Stimulated activated naive CD8-positive, alpha-beta T cell treated with anti-CD3 and anti-CD28 coated beads, Interleukin-15, amount 100 ng/mL, for 72 hours (primary cell): ENCODE measurements around the gene SCPEP1.
"Not testable (repeated sequence)": the region's sequence is repeated elsewhere in the genome, so short reads cannot be mapped to it uniquely, and the experiment has no call there.

Source experiments
- ATAC-seq: fragments of 150-1000 bp; cut with Tn5 transposase; 2 replicates; pipeline ENCODE4 v1.10.0; 2021; ENCODE audit warnings: mild to moderate bottlenecking, moderate library complexity
- DNase-seq, 2 donors: peaks; one replicate each; pipeline ENCODE4 v3.0.0; 2021 to 2022
- H3K27ac Mint-ChIP-seq, 2 donors: one replicate each; pipeline ENCODE4 v1.8.0; 2022; ENCODE audit warnings: mild to moderate bottlenecking in 2 of 2, mixed read lengths in 2 of 2, moderate library complexity in 2 of 2
- H3K27me3 Mint-ChIP-seq: one replicate; pipeline ENCODE4 v1.8.0; 2022; ENCODE audit warnings: mixed read lengths
- H3K4me1 Mint-ChIP-seq: one replicate; pipeline ENCODE4 v1.8.0; 2022; ENCODE audit warnings: mild to moderate bottlenecking, mixed read lengths
- H3K4me3 Mint-ChIP-seq, 2 donors: one replicate each; pipeline ENCODE4 v1.8.0; 2022; ENCODE audit warnings: mild to moderate bottlenecking in 2 of 2, mixed read lengths in 2 of 2, moderate library complexity in 1 of 2
- H3K9me3 Mint-ChIP-seq, 2 donors: one replicate each; pipeline ENCODE4 v1.8.0; 2022; ENCODE audit warnings: mixed read lengths in 2 of 2

Gene SCPEP1

GRCh38 chr17:56979091-56979480, 1.2 kb downstream of the SCPEP1 start:
- peak overlapping the region; percentile 93 to 97 for H3K27ac Mint-ChIP-seq
- DNase-seq (no peak), ATAC-seq (no peak)
- H3K4me1 Mint-ChIP-seq = peaks cover 30% of the 10 kb centered on the region
- H3K9me3 Mint-ChIP-seq = no peaks in the 10 kb centered on the region
- no peaks in the 10 kb centered on the region for H3K27me3 Mint-ChIP-seq
- peak overlapping the region; percentile 94 to 99 for H3K4me3 Mint-ChIP-seq

GRCh38 chr17:56980526-56980925, 2.6 kb downstream of the SCPEP1 start:
- not testable (repeated sequence) for H3K27me3 Mint-ChIP-seq, ATAC-seq, H3K4me3 Mint-ChIP-seq, DNase-seq, H3K9me3 Mint-ChIP-seq, H3K27ac Mint-ChIP-seq
- peaks cover 30% of the 10 kb centered on the region for H3K4me1 Mint-ChIP-seq

- no peak overlapping the region for H3K27ac Mint-ChIP-seq
- H3K9me3 Mint-ChIP-seq = no peaks in the 10 kb centered on the region
- no peaks in the 10 kb centered on the region for H3K27me3 Mint-ChIP-seq
- peaks cover 23% of the 10 kb centered on the region for H3K4me1 Mint-ChIP-seq
- ATAC-seq = no peak
- H3K4me3 Mint-ChIP-seq = no peak overlapping the region
- DNase-seq = no peak
Measured at GRCh38 chr17:56982312-56982711, 4.4 kb downstream of the SCPEP1 start.

GRCh38 chr17:56983366-56983765, 5.4 kb downstream of the SCPEP1 start:
- Mint-ChIP-seq H3K27me3 (no peaks in the 10 kb centered on the region), H3K9me3 (no peaks in the 10 kb centered on the region), H3K4me1 (peaks cover 16% of the 10 kb centered on the region), H3K4me3 (no peak overlapping the region), H3K27ac (no peak overlapping the region)
- no peak for DNase-seq
- no peak for ATAC-seq

GRCh38 chr17:56985371-56986162, 7.6 kb downstream of the SCPEP1 start:
- H3K27me3 Mint-ChIP-seq = no peaks in the 10 kb centered on the region
- no peak for ATAC-seq

GRCh38 chr17:56987283-56987834, 9.4 kb downstream of the SCPEP1 start:
- Mint-ChIP-seq H3K27me3 (no peaks in the 10 kb centered on the region), H3K4me3 (no peak overlapping the region), H3K9me3 (no peaks in the 10 kb centered on the region), H3K27ac (no peak overlapping the region), H3K4me1 (no peaks in the 10 kb centered on the region)
- DNase-seq (no peak), ATAC-seq (no peak)

More at GRCh38 chr17:56985371-56986162, 7.6 kb downstream of the SCPEP1 start:
- H3K4me1 Mint-ChIP-seq = no peaks in the 10 kb centered on the region
- no peak for DNase-seq
- no peak overlapping the region for H3K4me3 Mint-ChIP-seq
- H3K9me3 Mint-ChIP-seq = no peaks in the 10 kb centered on the region
- no peak overlapping the region for H3K27ac Mint-ChIP-seq

- ATAC-seq = no peak
- Mint-ChIP-seq H3K4me1 (no peaks in the 10 kb centered on the region), H3K27ac (no peak overlapping the region), H3K27me3 (no peaks in the 10 kb centered on the region), H3K4me3 (no peak overlapping the region), H3K9me3 (no peaks in the 10 kb centered on the region)
- no peak for DNase-seq
Measured at GRCh38 chr17:56988901-56989572, 11.1 kb downstream of the SCPEP1 start.

GRCh38 chr17:56992364-56992763, 14.4 kb downstream of the SCPEP1 start:
- DNase-seq (no peak), ATAC-seq (no peak)
- Mint-ChIP-seq H3K4me3 (no peak overlapping the region), H3K4me1 (no peaks in the 10 kb centered on the region), H3K27ac (no peak overlapping the region), H3K9me3 (no peaks in the 10 kb centered on the region), H3K27me3 (no peaks in the 10 kb centered on the region)

- DNase-seq = no peak
- Mint-ChIP-seq H3K9me3 (no peaks in the 10 kb centered on the region), H3K4me3 (no peak overlapping the region), H3K27ac (no peak overlapping the region), H3K27me3 (no peaks in the 10 kb centered on the region), H3K4me1 (no peaks in the 10 kb centered on the region)
- ATAC-seq = no peak
Measured at GRCh38 chr17:56994009-56994792, 16.3 kb downstream of the SCPEP1 start.

GRCh38 chr17:56995766-56996165, 17.8 kb downstream of the SCPEP1 start:
- no peaks in the 10 kb centered on the region for H3K27me3 Mint-ChIP-seq
- ATAC-seq = no peak
- no peak overlapping the region for H3K27ac Mint-ChIP-seq
- no peaks in the 10 kb centered on the region for H3K9me3 Mint-ChIP-seq
- H3K4me1 Mint-ChIP-seq = no peaks in the 10 kb centered on the region
- no peak for DNase-seq
- no peak overlapping the region for H3K4me3 Mint-ChIP-seq

- DNase-seq (no peak), ATAC-seq (no peak)
- Mint-ChIP-seq H3K4me3 (no peak overlapping the region), H3K4me1 (no peaks in the 10 kb centered on the region), H3K27ac (no peak overlapping the region), H3K27me3 (no peaks in the 10 kb centered on the region), H3K9me3 (no peaks in the 10 kb centered on the region)
Measured at GRCh38 chr17:56997313-56997712, 19.4 kb downstream of the SCPEP1 start.

- DNase-seq = no peak
- no peak for ATAC-seq
- no peak overlapping the region for H3K4me3 Mint-ChIP-seq
- H3K27me3 Mint-ChIP-seq = no peaks in the 10 kb centered on the region
- H3K27ac Mint-ChIP-seq = no peak overlapping the region
- no peaks in the 10 kb centered on the region for H3K4me1 Mint-ChIP-seq
- no peaks in the 10 kb centered on the region for H3K9me3 Mint-ChIP-seq
Measured at GRCh38 chr17:57001541-57001940, 23.6 kb downstream of the SCPEP1 start.

- no peak for ATAC-seq
- peak overlapping the region in 1 of 2 donors; percentile 28 for H3K27ac Mint-ChIP-seq
- H3K4me3 Mint-ChIP-seq = no peak overlapping the region
- no peaks in the 10 kb centered on the region for H3K4me1 Mint-ChIP-seq
- no peaks in the 10 kb centered on the region for H3K27me3 Mint-ChIP-seq
- no peaks in the 10 kb centered on the region for H3K9me3 Mint-ChIP-seq
- DNase-seq = no peak
Measured at GRCh38 chr17:57002904-57003303, 25.0 kb downstream of the SCPEP1 start.

GRCh38 chr17:57004944-57005579, 27.1 kb downstream of the SCPEP1 start:
- no peak overlapping the region for H3K4me3 Mint-ChIP-seq
- peaks cover 7% of the 10 kb centered on the region for H3K27me3 Mint-ChIP-seq
- peaks cover 9% of the 10 kb centered on the region for H3K4me1 Mint-ChIP-seq

GRCh38 chr17:57006040-57006439, 28.1 kb downstream of the SCPEP1 start:
- Mint-ChIP-seq H3K27me3 (peaks cover 7% of the 10 kb centered on the region), H3K27ac (no peak overlapping the region), H3K9me3 (no peaks in the 10 kb centered on the region), H3K4me3 (no peak overlapping the region), H3K4me1 (peaks cover 13% of the 10 kb centered on the region)
- ATAC-seq (no peak), DNase-seq (no peak)

More at GRCh38 chr17:57004944-57005579, 27.1 kb downstream of the SCPEP1 start:
- Mint-ChIP-seq H3K27ac (no peak overlapping the region), H3K9me3 (no peaks in the 10 kb centered on the region)
- no peak for DNase-seq
- no peak for ATAC-seq
